GM23338 (cell line): ENCODE results near the gene TCEANC. TPM values are rescaled to one million over a fixed set of nuclear protein-coding genes. Genes with fewer than 3 reads are reported as not detected.

Experiments
- ATAC-seq: fragments of 200-7000 bp; cut with Tn5 transposase; 3 replicates; pipeline ENCODE4 v1.9.1; 2020
- DNase-seq: peaks from one replicate; pipeline ENCODE4 v3.0.0-alpha.2; 2015; ENCODE audit warnings: low spot score
- H2AFZ ChIP-seq: fragments of 200-600 bp; sonication (generic); 2 replicates; pipeline ENCODE4 v1.8.0; 2016; ENCODE audit warnings: antibody characterized with exemption, mild to moderate bottlenecking, moderate library complexity
- H3F3A ChIP-seq: fragments of 200-600 bp; sonication (generic); replicated peaks from 2 replicates; pipeline ENCODE4 v1.8.0; 2017; ENCODE audit warnings: antibody characterized with exemption, mixed run types, low read depth
- H3K27ac ChIP-seq: fragments of 200-600 bp; sonication (generic); 2 replicates; pipeline ENCODE4 v1.6.1; 2016; ENCODE audit warnings: low read depth
- H3K27me3 ChIP-seq: fragments of 200-600 bp; sonication (generic); 2 replicates; pipeline ENCODE4 v1.8.0; 2016; ENCODE audit warnings: mild to moderate bottlenecking, mixed run types, moderate library complexity; ENCODE audit not compliant: insufficient read depth
- H3K36me3 ChIP-seq: fragments of 200-600 bp; sonication (generic); 2 replicates; pipeline ENCODE4 v1.8.0; 2016; ENCODE audit warnings: mild to moderate bottlenecking; ENCODE audit not compliant: insufficient read depth
- H3K4me1 ChIP-seq: fragments of 200-600 bp; sonication (generic); 2 replicates; pipeline ENCODE4 v1.8.0; 2016; ENCODE audit warnings: mild to moderate bottlenecking, moderate library complexity; ENCODE audit not compliant: insufficient read depth
- H3K4me2 ChIP-seq: fragments of 200-600 bp; sonication (generic); 2 replicates; pipeline ENCODE4 v1.7.1; 2017; ENCODE audit warnings: mixed run types
- H3K4me3 ChIP-seq: fragments of 200-600 bp; sonication (generic); 2 replicates; pipeline ENCODE4 v1.6.1; 2016; ENCODE audit warnings: mixed run types
- H3K79me2 ChIP-seq: fragments of 200-600 bp; sonication (generic); replicated peaks from 2 replicates; pipeline ENCODE4 v1.8.0; 2017; ENCODE audit warnings: mild to moderate bottlenecking; ENCODE audit not compliant: insufficient read depth
- H3K9me2 ChIP-seq: fragments of 200-600 bp; sonication (generic); 2 replicates; pipeline ENCODE4 v1.8.0; 2017; ENCODE audit not compliant: insufficient read depth
- H4K20me1 ChIP-seq: fragments of 200-600 bp; sonication (generic); replicated peaks from 2 replicates; pipeline ENCODE4 v1.8.0; 2017; ENCODE audit warnings: mild to moderate bottlenecking; ENCODE audit not compliant: insufficient read depth
- H3K27ac Mint-ChIP-seq: 2 replicates; pipeline ENCODE4 v1.8.0; 2020; ENCODE audit warnings: inconsistent platforms, mild to moderate bottlenecking, moderate library complexity, mixed read lengths
- H3K27me3 Mint-ChIP-seq: 3 replicates; pipeline ENCODE4 v1.8.0; 2022; ENCODE audit warnings: low read depth, mild to moderate bottlenecking, moderate library complexity, mixed read lengths, inconsistent platforms; ENCODE audit not compliant: insufficient read depth, poor library complexity
- H3K36me3 Mint-ChIP-seq: 3 replicates; pipeline ENCODE4 v1.8.0; 2021; ENCODE audit warnings: low read depth, mild to moderate bottlenecking, inconsistent platforms, moderate library complexity, mixed read lengths
- H3K4me1 Mint-ChIP-seq: 3 replicates; pipeline ENCODE4 v1.8.0; 2020; ENCODE audit warnings: mild to moderate bottlenecking, inconsistent platforms, mixed read lengths
- H3K4me3 Mint-ChIP-seq: 3 replicates; pipeline ENCODE4 v1.8.0; 2021; ENCODE audit warnings: moderate library complexity, mild to moderate bottlenecking, inconsistent platforms, mixed read lengths
- H3K9me3 Mint-ChIP-seq: 3 replicates; pipeline ENCODE4 v1.8.0; 2020; ENCODE audit warnings: moderate library complexity, mild to moderate bottlenecking, inconsistent platforms, mixed read lengths
- CREB1 ChIP-seq: fragments of 250-450 bp; sonication (Bioruptor Pico); IDR thresholded peaks from 2 replicates; pipeline ENCODE4 v1.5.0; 2020; ENCODE audit warnings: low read depth, mild to moderate bottlenecking, moderate library complexity
- CTCF ChIP-seq, 2 experiments: fragments of 200-600 bp in 1 of 2; sonication (generic) in 1 of 2; conservative IDR thresholded peaks; 2 replicates each; pipeline versions ENCODE4 v1.5.1 to v1.6.1; 2016 to 2017; ENCODE audit warnings: antibody characterized with exemption in 2 of 2, low read depth in 2 of 2, mild to moderate bottlenecking in 2 of 2, moderate library complexity in 1 of 2
- EZH2 ChIP-seq: fragments of 200-600 bp; sonication (generic); IDR thresholded peaks from one replicate; pipeline ENCODE4 v1.8.0; 2017; ENCODE audit warnings: antibody characterized with exemption, mild to moderate bottlenecking, low read depth; ENCODE audit not compliant: unreplicated experiment
- EZH2phosphoT487 ChIP-seq: fragments of 200-600 bp; sonication (generic); IDR thresholded peaks from one replicate; pipeline ENCODE4 v1.8.1; 2018; ENCODE audit warnings: antibody characterized with exemption; ENCODE audit not compliant: unreplicated experiment
- JUNB ChIP-seq: IDR thresholded peaks from one replicate; pipeline ENCODE4 v1.6.1; 2016; ENCODE audit warnings: antibody characterized with exemption; ENCODE audit not compliant: unreplicated experiment
- NANOG ChIP-seq: IDR thresholded peaks from 2 replicates; pipeline ENCODE4 v1.6.1; 2016; ENCODE audit warnings: antibody characterized with exemption, borderline replicate concordance
- POLR2AphosphoS5 ChIP-seq: IDR thresholded peaks from 2 replicates; pipeline ENCODE4 v1.6.1; 2016; ENCODE audit warnings: antibody characterized with exemption, low read depth
- REST ChIP-seq: IDR thresholded peaks from one replicate; pipeline ENCODE4 v1.6.1; 2018; ENCODE audit warnings: antibody characterized with exemption; ENCODE audit not compliant: unreplicated experiment
- STAT1 ChIP-seq: IDR thresholded peaks from one replicate; pipeline ENCODE4 v1.6.1; 2016; ENCODE audit warnings: antibody characterized with exemption; ENCODE audit not compliant: unreplicated experiment
- ZNF114 ChIP-seq: fragments of 250-450 bp; sonication (Bioruptor Pico); IDR thresholded peaks from 2 replicates; pipeline ENCODE4 v1.5.0; 2020; ENCODE audit warnings: mild to moderate bottlenecking, moderate library complexity
- ZNF331 ChIP-seq: fragments of 250-450 bp; sonication (Bioruptor Pico); IDR thresholded peaks from 2 replicates; pipeline ENCODE4 v1.5.0; 2020; ENCODE audit warnings: low read depth, mild to moderate bottlenecking, moderate library complexity
- polyA plus RNA-seq: library from polyadenylated mRNA; unstranded; fragments of >200 nt; fragmentation: Nextera tagmentation; extraction: Ambion mirVana; gene quantifications from 2 replicates; pipeline ENCODE4 v1.2.1, GENCODE V29; 2016
- total RNA-seq: library from RNA; depleted of rRNA; stranded (reverse); fragments of >200 nt; shearing (Covaris generic); gene quantifications from 2 replicates; pipeline ENCODE4 v1.2.3, GENCODE V29; 2014
- TF ChIP-seq, protein P1 (sequence below): fragments of 250-450 bp; sonication (Bioruptor Pico); IDR thresholded peaks from 2 replicates; pipeline ENCODE4 v1.5.0; 2020; ENCODE audit warnings: mild to moderate bottlenecking, moderate library complexity
- TF ChIP-seq, protein P2 (sequence below): IDR thresholded peaks from 2 replicates; pipeline ENCODE4 v1.6.1; 2016; ENCODE audit warnings: antibody characterized with exemption

TCEANC gene
- total and polyA plus RNA-seq, 2 experiments from 2014 or later, result 1.2 to 2.5 TPM

DNA sequence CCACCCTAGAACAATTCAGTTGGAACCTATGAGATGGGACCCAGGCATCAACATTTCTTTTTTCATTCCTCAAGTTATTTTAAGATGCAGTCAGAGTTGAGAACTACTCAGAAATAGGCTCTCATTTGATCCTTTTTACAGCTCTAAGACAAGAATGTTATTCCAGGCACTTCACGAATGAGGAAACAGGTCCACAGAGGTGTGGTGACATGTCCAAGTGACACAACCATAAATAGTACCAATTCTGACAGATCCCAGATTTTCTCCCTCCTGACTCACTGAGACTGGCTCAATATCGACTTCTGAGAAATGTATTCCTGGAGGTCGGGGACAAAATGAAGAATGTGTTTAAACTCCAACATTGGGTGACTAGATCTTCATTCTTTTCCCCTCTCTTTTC, 11.1 kb downstream of the TCEANC start:
- H3K9me3 Mint-ChIP-seq, result no peaks in the 10 kb centered on the region
- Histone ChIP-seq H3K36me3 (no peaks in the 10 kb centered on the region), H3K79me2 (no peaks in the 10 kb centered on the region), H4K20me1 (no peaks in the 10 kb centered on the region), H3K9me2 (no peaks in the 10 kb centered on the region), H3K27ac (no peak overlapping the region), H3K4me1 (0 out of 2 replicates have a peak, but pooled peaks cover 3% of the 10 kb centered on the region), H3K4me3 (no peak overlapping the region), H3K4me2 (no peak overlapping the region), H3K27me3 (no peaks in the 10 kb centered on the region), H2AFZ (no peak overlapping the region), H3F3A (no peaks in the 10 kb centered on the region)
- ATAC-seq, result no peak
- DNase-seq, result no peak
- H3K36me3 Mint-ChIP-seq, result peaks cover 23% of the 10 kb centered on the region; the same call in 2 of the 3 replicates
- H3K4me1 Mint-ChIP-seq, result peaks cover 2% of the 10 kb centered on the region; the same call in 2 of the 3 replicates
- H3K27me3 Mint-ChIP-seq, result no peaks in the 10 kb centered on the region
- H3K4me3 Mint-ChIP-seq, result no peak overlapping the region
- no peak overlapping the region for H3K27ac Mint-ChIP-seq
- TF ChIP-seq CREB1 (no peak), EZH2phosphoT487 (no peak), ZNF331 (no peak), ZNF114 (CRISPR knock-in tag) (no peak), POLR2AphosphoS5 (no peak), NANOG (no peak), CTCF (conservative IDR thresholded peaks at IDR 0.05; ENCODE audit: low read depth in 2 of 2) (no peak), JUNB (no peak), REST (no peak), STAT1 (no peak), EZH2 (no peak)
- TF ChIP-seq, protein P1, sequence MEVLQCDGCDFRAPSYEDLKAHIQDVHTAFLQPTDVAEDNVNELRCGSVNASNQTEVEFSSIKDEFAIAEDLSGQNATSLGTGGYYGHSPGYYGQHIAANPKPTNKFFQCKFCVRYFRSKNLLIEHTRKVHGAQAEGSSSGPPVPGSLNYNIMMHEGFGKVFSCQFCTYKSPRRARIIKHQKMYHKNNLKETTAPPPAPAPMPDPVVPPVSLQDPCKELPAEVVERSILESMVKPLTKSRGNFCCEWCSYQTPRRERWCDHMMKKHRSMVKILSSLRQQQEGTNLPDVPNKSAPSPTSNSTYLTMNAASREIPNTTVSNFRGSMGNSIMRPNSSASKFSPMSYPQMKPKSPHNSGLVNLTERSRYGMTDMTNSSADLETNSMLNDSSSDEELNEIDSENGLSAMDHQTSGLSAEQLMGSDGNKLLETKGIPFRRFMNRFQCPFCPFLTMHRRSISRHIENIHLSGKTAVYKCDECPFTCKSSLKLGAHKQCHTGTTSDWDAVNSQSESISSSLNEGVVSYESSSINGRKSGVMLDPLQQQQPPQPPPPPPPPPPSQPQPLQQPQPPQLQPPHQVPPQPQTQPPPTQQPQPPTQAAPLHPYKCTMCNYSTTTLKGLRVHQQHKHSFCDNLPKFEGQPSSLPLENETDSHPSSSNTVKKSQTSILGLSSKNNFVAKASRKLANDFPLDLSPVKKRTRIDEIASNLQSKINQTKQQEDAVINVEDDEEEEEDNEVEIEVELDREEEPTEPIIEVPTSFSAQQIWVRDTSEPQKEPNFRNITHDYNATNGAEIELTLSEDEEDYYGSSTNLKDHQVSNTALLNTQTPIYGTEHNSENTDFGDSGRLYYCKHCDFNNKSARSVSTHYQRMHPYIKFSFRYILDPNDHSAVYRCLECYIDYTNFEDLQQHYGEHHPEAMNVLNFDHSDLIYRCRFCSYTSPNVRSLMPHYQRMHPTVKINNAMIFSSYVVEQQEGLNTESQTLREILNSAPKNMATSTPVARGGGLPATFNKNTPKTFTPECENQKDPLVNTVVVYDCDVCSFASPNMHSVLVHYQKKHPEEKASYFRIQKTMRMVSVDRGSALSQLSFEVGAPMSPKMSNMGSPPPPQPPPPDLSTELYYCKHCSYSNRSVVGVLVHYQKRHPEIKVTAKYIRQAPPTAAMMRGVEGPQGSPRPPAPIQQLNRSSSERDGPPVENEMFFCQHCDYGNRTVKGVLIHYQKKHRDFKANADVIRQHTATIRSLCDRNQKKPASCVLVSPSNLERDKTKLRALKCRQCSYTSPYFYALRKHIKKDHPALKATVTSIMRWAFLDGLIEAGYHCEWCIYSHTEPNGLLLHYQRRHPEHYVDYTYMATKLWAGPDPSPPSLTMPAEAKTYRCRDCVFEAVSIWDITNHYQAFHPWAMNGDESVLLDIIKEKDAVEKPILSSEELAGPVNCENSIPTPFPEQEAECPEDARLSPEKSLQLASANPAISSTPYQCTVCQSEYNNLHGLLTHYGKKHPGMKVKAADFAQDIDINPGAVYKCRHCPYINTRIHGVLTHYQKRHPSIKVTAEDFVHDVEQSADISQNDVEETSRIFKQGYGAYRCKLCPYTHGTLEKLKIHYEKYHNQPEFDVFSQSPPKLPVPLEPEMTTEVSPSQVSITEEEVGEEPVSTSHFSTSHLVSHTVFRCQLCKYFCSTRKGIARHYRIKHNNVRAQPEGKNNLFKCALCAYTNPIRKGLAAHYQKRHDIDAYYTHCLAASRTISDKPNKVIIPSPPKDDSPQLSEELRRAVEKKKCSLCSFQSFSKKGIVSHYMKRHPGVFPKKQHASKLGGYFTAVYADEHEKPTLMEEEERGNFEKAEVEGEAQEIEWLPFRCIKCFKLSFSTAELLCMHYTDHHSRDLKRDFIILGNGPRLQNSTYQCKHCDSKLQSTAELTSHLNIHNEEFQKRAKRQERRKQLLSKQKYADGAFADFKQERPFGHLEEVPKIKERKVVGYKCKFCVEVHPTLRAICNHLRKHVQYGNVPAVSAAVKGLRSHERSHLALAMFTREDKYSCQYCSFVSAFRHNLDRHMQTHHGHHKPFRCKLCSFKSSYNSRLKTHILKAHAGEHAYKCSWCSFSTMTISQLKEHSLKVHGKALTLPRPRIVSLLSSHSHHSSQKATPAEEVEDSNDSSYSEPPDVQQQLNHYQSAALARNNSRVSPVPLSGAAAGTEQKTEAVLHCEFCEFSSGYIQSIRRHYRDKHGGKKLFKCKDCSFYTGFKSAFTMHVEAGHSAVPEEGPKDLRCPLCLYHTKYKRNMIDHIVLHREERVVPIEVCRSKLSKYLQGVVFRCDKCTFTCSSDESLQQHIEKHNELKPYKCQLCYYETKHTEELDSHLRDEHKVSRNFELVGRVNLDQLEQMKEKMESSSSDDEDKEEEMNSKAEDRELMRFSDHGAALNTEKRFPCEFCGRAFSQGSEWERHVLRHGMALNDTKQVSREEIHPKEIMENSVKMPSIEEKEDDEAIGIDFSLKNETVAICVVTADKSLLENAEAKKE (CRISPR knock-in tag), result no peak
- TF ChIP-seq, protein P2, sequence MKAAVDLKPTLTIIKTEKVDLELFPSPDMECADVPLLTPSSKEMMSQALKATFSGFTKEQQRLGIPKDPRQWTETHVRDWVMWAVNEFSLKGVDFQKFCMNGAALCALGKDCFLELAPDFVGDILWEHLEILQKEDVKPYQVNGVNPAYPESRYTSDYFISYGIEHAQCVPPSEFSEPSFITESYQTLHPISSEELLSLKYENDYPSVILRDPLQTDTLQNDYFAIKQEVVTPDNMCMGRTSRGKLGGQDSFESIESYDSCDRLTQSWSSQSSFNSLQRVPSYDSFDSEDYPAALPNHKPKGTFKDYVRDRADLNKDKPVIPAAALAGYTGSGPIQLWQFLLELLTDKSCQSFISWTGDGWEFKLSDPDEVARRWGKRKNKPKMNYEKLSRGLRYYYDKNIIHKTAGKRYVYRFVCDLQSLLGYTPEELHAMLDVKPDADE, result no peak
